Measurements from ENCODE around the gene SHCBP1. TPM values are rescaled to one million over a fixed set of nuclear protein-coding genes. Genes with fewer than 3 reads are reported as not detected.
A peak's percentile ranks its signal among the peaks of the same experiment; 100 is the strongest.
"Not testable (repeated sequence)": the region's sequence is repeated elsewhere in the genome, so short reads cannot be mapped to it uniquely, and the experiment has no call there.

SHCBP1 gene
- total RNA-seq, 3 donors from 2014 or later, result 8.6 to 15.0 (median 13.1) TPM

GRCh38 chr16:46582313-46582712 is 38.9 kb downstream of the SHCBP1 start:
- peaks cover 19% of the 10 kb centered on the region for H3K9me3 Mint-ChIP-seq
- no peak overlapping the region for H3K4me3 Mint-ChIP-seq
- H3K4me1 Mint-ChIP-seq (ENCODE audit: low read depth), result peaks cover 6% of the 10 kb centered on the region
- H3K36me3 Mint-ChIP-seq (ENCODE audit: insufficient read depth), result peaks cover 17% of the 10 kb centered on the region
- H3K27me3 Mint-ChIP-seq (ENCODE audit: low read depth), result no peaks in the 10 kb centered on the region
- DNase-seq, result no peak
- ATAC-seq, result no peak

- no peak for DNase-seq
- Mint-ChIP-seq H3K4me1 (ENCODE audit: low read depth) (peaks cover 6% of the 10 kb centered on the region), H3K4me3 (no peak overlapping the region)
These were observed 43.1 kb downstream of the SHCBP1 start for GRCh38 chr16:46577988-46578579.

GRCh38 chr16:46573834-46574159 is 47.4 kb downstream of the SHCBP1 start:
- peaks cover 2% of the 10 kb centered on the region for H3K4me1 Mint-ChIP-seq (ENCODE audit: low read depth)
- H3K27me3 Mint-ChIP-seq (ENCODE audit: low read depth), result peaks cover 2% of the 10 kb centered on the region
- no peak for ATAC-seq
- DNase-seq, result no peak
- no peak overlapping the region for H3K4me3 Mint-ChIP-seq
- H3K9me3 Mint-ChIP-seq, result no peaks in the 10 kb centered on the region
- H3K36me3 Mint-ChIP-seq (ENCODE audit: insufficient read depth), result no peaks in the 10 kb centered on the region

More at GRCh38 chr16:46577988-46578579, 43.1 kb downstream of the SHCBP1 start:
- Mint-ChIP-seq H3K36me3 (ENCODE audit: insufficient read depth) (peaks cover 4% of the 10 kb centered on the region), H3K27me3 (ENCODE audit: low read depth) (no peaks in the 10 kb centered on the region), H3K9me3 (no peaks in the 10 kb centered on the region)
- ATAC-seq, result no peak

GRCh38 chr16:46573008-46573833 is 48.0 kb downstream of the SHCBP1 start:
- Mint-ChIP-seq H3K27me3 (ENCODE audit: low read depth) (peaks cover 2% of the 10 kb centered on the region), H3K4me1 (ENCODE audit: low read depth) (peaks cover 2% of the 10 kb centered on the region), H3K36me3 (ENCODE audit: insufficient read depth) (no peaks in the 10 kb centered on the region), H3K4me3 (no peak overlapping the region), H3K9me3 (no peaks in the 10 kb centered on the region)
- no peak for DNase-seq
- no peak for ATAC-seq

GRCh38 chr16:46569231-46569735 is 51.9 kb downstream of the SHCBP1 start:
- ATAC-seq, result no peak

GRCh38 chr16:46568472-46569230 is 52.5 kb downstream of the SHCBP1 start:
- Mint-ChIP-seq H3K4me3 (no peak overlapping the region), H3K9me3 (no peaks in the 10 kb centered on the region), H3K27me3 (ENCODE audit: low read depth) (peaks cover 6% of the 10 kb centered on the region), H3K36me3 (ENCODE audit: insufficient read depth) (no peaks in the 10 kb centered on the region), H3K4me1 (ENCODE audit: low read depth) (peaks cover 2% of the 10 kb centered on the region)
- ATAC-seq (no peak), DNase-seq (no peak)

More at GRCh38 chr16:46569231-46569735, 51.9 kb downstream of the SHCBP1 start:
- DNase-seq, result no peak
- no peaks in the 10 kb centered on the region for H3K9me3 Mint-ChIP-seq
- no peaks in the 10 kb centered on the region for H3K36me3 Mint-ChIP-seq (ENCODE audit: insufficient read depth)
- H3K4me1 Mint-ChIP-seq (ENCODE audit: low read depth), result peaks cover 2% of the 10 kb centered on the region
- no peak overlapping the region for H3K4me3 Mint-ChIP-seq
- peaks cover 6% of the 10 kb centered on the region for H3K27me3 Mint-ChIP-seq (ENCODE audit: low read depth)

GRCh38 chr16:46562979-46563378 is 58.2 kb downstream of the SHCBP1 start:
- ATAC-seq, result no peak
- Mint-ChIP-seq H3K27me3 (ENCODE audit: low read depth) (peaks cover 3% of the 10 kb centered on the region), H3K4me1 (ENCODE audit: low read depth) (no peaks in the 10 kb centered on the region), H3K9me3 (no peaks in the 10 kb centered on the region), H3K4me3 (no peak overlapping the region), H3K36me3 (ENCODE audit: insufficient read depth) (no peaks in the 10 kb centered on the region)
- no peak for DNase-seq

GRCh38 chr16:46558018-46558417 is 63.2 kb downstream of the SHCBP1 start:
- ATAC-seq (no peak), DNase-seq (no peak)
- H3K36me3 Mint-ChIP-seq (ENCODE audit: insufficient read depth), result no peaks in the 10 kb centered on the region
- H3K27me3 Mint-ChIP-seq (ENCODE audit: low read depth), result no peaks in the 10 kb centered on the region
- H3K4me3 Mint-ChIP-seq, result no peak overlapping the region
- no peaks in the 10 kb centered on the region for H3K9me3 Mint-ChIP-seq
- H3K4me1 Mint-ChIP-seq (ENCODE audit: low read depth), result no peaks in the 10 kb centered on the region

- H3K4me3 Mint-ChIP-seq, result no peak overlapping the region
- no peaks in the 10 kb centered on the region for H3K9me3 Mint-ChIP-seq
- no peaks in the 10 kb centered on the region for H3K36me3 Mint-ChIP-seq (ENCODE audit: insufficient read depth)
- no peaks in the 10 kb centered on the region for H3K27me3 Mint-ChIP-seq (ENCODE audit: low read depth)
- no peak for ATAC-seq
- no peaks in the 10 kb centered on the region for H3K4me1 Mint-ChIP-seq (ENCODE audit: low read depth)
- DNase-seq, result no peak
These were observed 65.2 kb downstream of the SHCBP1 start for GRCh38 chr16:46555951-46556350.

- H3K4me1 Mint-ChIP-seq (ENCODE audit: low read depth); H3K27me3 Mint-ChIP-seq (ENCODE audit: low read depth); ATAC-seq; H3K36me3 Mint-ChIP-seq (ENCODE audit: insufficient read depth); H3K9me3 Mint-ChIP-seq; H3K4me3 Mint-ChIP-seq: not testable (repeated sequence)
- peak; percentile 31 for DNase-seq
These were observed 66.7 kb downstream of the SHCBP1 start for GRCh38 chr16:46554435-46554834.

- Mint-ChIP-seq H3K36me3 (ENCODE audit: insufficient read depth) (no peaks in the 10 kb centered on the region), H3K4me3 (no peak overlapping the region), H3K27me3 (ENCODE audit: low read depth) (peaks cover 2% of the 10 kb centered on the region), H3K9me3 (no peaks in the 10 kb centered on the region), H3K4me1 (ENCODE audit: low read depth) (no peaks in the 10 kb centered on the region)
- no peak for ATAC-seq
- no peak for DNase-seq
These were observed 71.7 kb downstream of the SHCBP1 start for GRCh38 chr16:46549477-46549876.

Other genes starting within 250 kb of the SHCBP1 start
- 10 to 100 TPM; 87.2 to 94.5 (median 94.5) TPM for gene VPS35, start 67.8 kb upstream of the SHCBP1 start, total RNA-seq
- 10 to 100 TPM; 47.8 to 56.0 (median 50.1) TPM for gene ORC6, start 68.3 kb upstream of the SHCBP1 start, total RNA-seq
- under 1 TPM; 0.19 to 0.90 (median 0.23) TPM for gene MYLK3, start 127.0 kb upstream of the SHCBP1 start, total RNA-seq
- 10 to 100 TPM; 19.5 to 24.8 (median 22.4) TPM for gene C16orf87, start 209.8 kb upstream of the SHCBP1 start, total RNA-seq

Measured in activated T-cell treated with anti-CD3 and anti-CD28 coated beads, Interleukin-2, amount 50 U/mL, for 4 hours (primary cell).